K562 treated with DMSO at 1 percent for 48 hours (cell line): ENCODE results near the gene GNPTG. TPM values are rescaled to one million over a fixed set of nuclear protein-coding genes. Genes with fewer than 3 reads are reported as not detected.

Source experiments
- total RNA-seq: library from RNA; unstranded; fragments of 300-600 nt; gene quantifications from 2 replicates; pipeline ENCODE4 v1.2.3, GENCODE V29; 2022; ENCODE audit warnings: low replicate concordance; ENCODE audit errors: extremely low read depth

The GNPTG gene
- total RNA-seq = not detected in 2 replicates

DNA sequence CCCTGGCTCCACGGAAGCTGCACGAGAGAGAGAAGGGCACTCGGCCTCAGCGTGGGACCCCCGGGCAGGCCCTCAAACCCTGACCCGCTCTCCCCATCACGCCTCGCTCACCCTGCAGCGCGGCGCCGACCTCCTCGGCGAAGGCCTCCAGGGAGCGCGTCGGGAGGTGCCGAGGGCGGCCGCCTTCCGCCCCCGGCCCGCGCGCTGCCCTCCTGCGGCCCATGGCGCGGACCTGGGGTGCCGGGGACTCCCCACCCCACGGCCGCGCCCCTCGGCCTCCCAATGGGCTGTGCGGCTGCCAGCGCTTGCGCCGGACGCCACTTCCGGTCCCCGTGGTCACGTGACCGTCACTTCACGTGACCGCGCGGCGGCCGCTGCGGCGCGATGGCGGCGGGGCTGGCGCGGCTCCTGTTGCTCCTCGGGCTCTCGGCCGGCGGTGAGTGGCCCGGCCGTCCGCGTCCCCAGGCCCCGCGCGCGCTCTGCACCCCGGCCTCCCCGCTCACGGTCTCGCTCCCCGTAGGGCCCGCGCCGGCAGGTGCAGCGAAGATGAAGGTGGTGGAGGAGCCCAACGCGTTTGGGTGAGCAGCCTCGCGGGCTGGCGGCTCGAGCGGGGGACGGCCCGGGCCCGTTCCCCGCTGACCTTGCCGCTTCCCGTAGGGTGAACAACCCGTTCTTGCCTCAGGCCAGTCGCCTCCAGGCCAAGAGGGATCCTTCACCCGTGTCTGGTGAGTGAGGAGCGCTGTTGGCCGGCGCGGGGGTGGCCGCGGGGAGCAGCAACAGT, at the start of gene GNPTG, which contains the start of gene TSR3:
Gene GNPTG, plus strand, starts transcription at position 350 of the 781 bp plus-strand sequence. Its CDS starts 35 bp downstream, at position 385.
Gene TSR3, minus strand, starts transcription at position 297 of the 781 bp plus-strand sequence. Its CDS starts 74 bp downstream, at position 223.

DNA sequence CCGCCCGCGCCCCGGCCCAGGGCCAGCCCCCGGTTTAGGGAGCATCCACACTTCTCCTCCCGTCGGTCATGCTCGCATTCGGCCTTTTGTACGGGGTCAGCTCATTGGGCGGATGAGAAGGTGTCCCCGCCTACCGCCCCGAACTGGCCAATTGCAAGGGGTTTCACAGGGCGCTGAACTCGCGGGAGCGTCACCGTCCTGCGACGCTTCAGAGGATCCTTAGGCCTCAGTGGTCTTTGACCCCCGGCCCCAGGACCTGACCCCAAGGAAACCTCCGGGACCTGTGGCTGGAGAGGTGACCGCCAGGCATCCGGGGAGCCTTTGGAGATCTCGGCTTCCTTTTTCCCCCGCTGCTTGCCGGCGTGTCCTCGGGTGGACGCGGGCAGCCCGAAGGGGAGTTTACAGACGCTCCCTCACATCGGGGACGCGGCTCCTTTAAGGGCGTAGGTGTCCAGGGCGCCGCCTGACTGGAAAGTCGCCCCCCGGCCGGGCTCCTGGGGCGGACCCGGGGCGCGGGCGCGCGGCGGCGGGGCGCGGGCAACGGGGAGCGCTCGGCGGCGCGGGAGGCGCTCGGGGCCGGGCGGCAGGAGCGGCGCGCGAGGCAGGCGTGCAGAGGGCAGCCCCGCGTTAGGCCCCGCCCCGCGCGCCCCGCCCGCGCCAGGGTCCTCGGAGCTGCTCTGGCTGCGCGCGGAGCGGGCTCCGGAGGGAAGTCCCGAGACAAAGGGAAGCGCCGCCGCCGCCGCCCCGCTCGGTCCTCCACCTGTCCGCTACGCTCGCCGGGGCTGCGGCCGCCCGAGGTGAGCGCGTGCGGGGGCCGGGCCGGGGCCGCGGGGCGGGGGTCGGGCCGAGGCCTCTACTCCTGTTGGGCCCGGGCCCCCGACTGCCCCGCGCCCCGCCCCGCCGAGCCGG, 42.5 kb upstream of the GNPTG start, which contains the start of gene UBE2I:
Gene UBE2I, plus strand, starts transcription at position 660 of the 909 bp plus-strand sequence. CDS start 4,395 bp downstream, outside the sequence.

DNA sequence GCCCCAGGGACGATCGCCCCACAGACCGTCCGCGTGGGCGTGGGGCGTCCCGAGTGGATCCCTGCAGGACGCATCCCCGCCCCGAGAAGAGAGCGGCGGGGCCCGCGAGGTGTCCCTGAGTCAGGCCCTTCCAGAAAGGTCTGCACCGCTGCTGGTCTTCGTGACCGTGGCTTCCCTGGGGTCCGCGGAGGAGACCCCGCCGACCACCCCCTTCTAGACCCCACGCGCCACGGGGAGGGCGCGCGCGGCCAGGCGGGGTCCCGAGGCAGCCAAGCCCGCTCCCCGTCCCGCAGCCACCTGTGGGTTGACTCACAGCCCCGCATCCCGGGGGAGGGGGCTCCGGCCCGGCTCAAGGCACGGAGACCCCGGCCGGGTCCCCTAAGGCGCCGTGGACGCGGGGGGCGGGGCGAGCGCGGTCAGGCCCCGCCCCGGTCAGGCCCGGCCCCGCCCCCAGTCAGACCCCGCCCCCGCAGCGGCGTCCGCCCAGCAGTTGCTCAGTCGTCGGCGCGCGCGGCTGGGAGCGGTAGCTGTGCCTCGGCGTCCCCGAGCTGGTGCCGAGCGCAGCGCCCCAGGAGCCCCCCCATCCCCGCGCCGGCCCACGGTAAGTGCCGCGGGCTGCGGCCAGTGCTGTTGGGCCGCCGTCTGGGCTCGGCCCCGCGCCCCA, 18.4 kb upstream of the GNPTG start, which contains the start of gene BAIAP3:
Gene BAIAP3, plus strand, starts transcription at position 497 of the 664 bp plus-strand sequence. CDS start 4,905 bp downstream, outside the sequence.

Other genes starting within 250 kb of the GNPTG start
- not detected in 2 replicates for gene CACNA1H, start 198.8 kb upstream of the GNPTG start, total RNA-seq
- gene TPSG1, start 126.7 kb upstream of the GNPTG start, total RNA-seq = not detected in 2 replicates
- not detected in 2 replicates for gene TPSB2, start 121.7 kb upstream of the GNPTG start, total RNA-seq
- gene TPSAB1, start 111.2 kb upstream of the GNPTG start, total RNA-seq = not detected in 2 replicates
- gene TPSD1, start 95.9 kb upstream of the GNPTG start, total RNA-seq = not detected in 2 replicates
- not detected in 2 replicates for gene UBE2I, start 42.3 kb upstream of the GNPTG start, total RNA-seq
- gene BAIAP3, start 18.3 kb upstream of the GNPTG start, total RNA-seq = not detected in 2 replicates
- not detected in 2 replicates for gene TSR3, start 53 bp upstream of the GNPTG start, total RNA-seq
- gene UNKL, start 62.8 kb downstream of the GNPTG start, total RNA-seq = not detected in 2 replicates
- gene UQCC4, start 68.8 kb downstream of the GNPTG start, total RNA-seq = not detected in 2 replicates
- gene PERCC1, start 79.1 kb downstream of the GNPTG start, total RNA-seq = not detected in 2 replicates
- gene CCDC154, start 92.6 kb downstream of the GNPTG start, total RNA-seq = not detected in 2 replicates
- not detected in 2 replicates for gene CLCN7, start 123.1 kb downstream of the GNPTG start, total RNA-seq
- gene PTX4, start 137.0 kb downstream of the GNPTG start, total RNA-seq = not detected in 2 replicates
- gene TELO2, start 141.4 kb downstream of the GNPTG start, total RNA-seq = not detected in 2 replicates
- gene TMEM204, start 181.7 kb downstream of the GNPTG start, total RNA-seq = not detected in 2 replicates